OCI-LY3 (cell line): ENCODE results near the gene CCM2.

Experiments used
- H2AFZ ChIP-seq: fragments of 200-600, 300-600 bp; shearing (Covaris generic); 2 replicates; pipeline ENCODE4 v1.6.0; 2014; ENCODE audit warnings: antibody characterized with exemption, low read depth, low read length
- H3K27ac ChIP-seq: fragments of 200-600, 300-600 bp; sonication (generic); 2 replicates; pipeline ENCODE4 v1.5.1; 2014; ENCODE audit warnings: mild to moderate bottlenecking, low read length, moderate library complexity, mixed read lengths
- H3K27me3 ChIP-seq: fragments of 200-600, 300-600 bp; sonication (generic); 2 replicates; pipeline ENCODE4 v1.6.1; 2014; ENCODE audit warnings: low read depth, low read length, mixed read lengths
- H3K36me3 ChIP-seq: fragments of 200-600, 300-600 bp; sonication (generic); replicated peaks from 2 replicates; pipeline ENCODE3; 2014; ENCODE audit warnings: low read depth, low read length, mixed read lengths
- H3K4me1 ChIP-seq: fragments of 300-600, 200-600 bp; sonication (generic); 2 replicates; pipeline ENCODE4 v1.6.1; 2014; ENCODE audit warnings: low read length, mixed read lengths
- H3K4me2 ChIP-seq: fragments of 200-600, 300-600 bp; sonication (generic); 2 replicates; pipeline ENCODE4 v1.6.1; 2014; ENCODE audit warnings: low read length, mixed read lengths
- H3K4me3 ChIP-seq: fragments of 300-600, 200-600 bp; sonication (generic); 2 replicates; pipeline ENCODE4 v1.5.1; 2014; ENCODE audit warnings: antibody characterized with exemption, mild to moderate bottlenecking, low read length, moderate library complexity
- H3K79me2 ChIP-seq: fragments of 300-600, 200-600 bp; shearing (Covaris generic); 2 replicates; pipeline ENCODE4 v1.6.1; 2014; ENCODE audit warnings: mild to moderate bottlenecking, low read length, mixed read lengths
- H3K9ac ChIP-seq: fragments of 300-600, 200-600 bp; shearing (Covaris generic); 2 replicates; pipeline ENCODE4 v1.6.0; 2014; ENCODE audit warnings: mild to moderate bottlenecking, low read length, moderate library complexity
- H3K9me3 ChIP-seq: fragments of 200-600, 300-600 bp; shearing (Covaris generic); 2 replicates; pipeline ENCODE4 v1.6.1; 2014; ENCODE audit warnings: low read length, mixed read lengths; ENCODE audit not compliant: insufficient read depth
- H4K20me1 ChIP-seq: fragments of 200-600, 300-600 bp; sonication (generic); 2 replicates; pipeline ENCODE4 v1.6.1; 2016; ENCODE audit warnings: low read length, mixed read lengths; ENCODE audit not compliant: insufficient read depth
- EZH2phosphoT487 ChIP-seq: fragments of 200-600 bp; shearing (Covaris generic); IDR thresholded peaks from 2 replicates; pipeline ENCODE4 v1.6.1; 2018; ENCODE audit warnings: antibody characterized with exemption, mixed run types, low read depth
- TF ChIP-seq, protein P1 (sequence below): fragments of 200-600, 300-600 bp; sonication (generic); IDR thresholded peaks from 2 replicates; pipeline ENCODE4 v1.5.1; 2014; ENCODE audit warnings: antibody characterized with exemption, low read length, low read depth

CCM2 gene

DNA sequence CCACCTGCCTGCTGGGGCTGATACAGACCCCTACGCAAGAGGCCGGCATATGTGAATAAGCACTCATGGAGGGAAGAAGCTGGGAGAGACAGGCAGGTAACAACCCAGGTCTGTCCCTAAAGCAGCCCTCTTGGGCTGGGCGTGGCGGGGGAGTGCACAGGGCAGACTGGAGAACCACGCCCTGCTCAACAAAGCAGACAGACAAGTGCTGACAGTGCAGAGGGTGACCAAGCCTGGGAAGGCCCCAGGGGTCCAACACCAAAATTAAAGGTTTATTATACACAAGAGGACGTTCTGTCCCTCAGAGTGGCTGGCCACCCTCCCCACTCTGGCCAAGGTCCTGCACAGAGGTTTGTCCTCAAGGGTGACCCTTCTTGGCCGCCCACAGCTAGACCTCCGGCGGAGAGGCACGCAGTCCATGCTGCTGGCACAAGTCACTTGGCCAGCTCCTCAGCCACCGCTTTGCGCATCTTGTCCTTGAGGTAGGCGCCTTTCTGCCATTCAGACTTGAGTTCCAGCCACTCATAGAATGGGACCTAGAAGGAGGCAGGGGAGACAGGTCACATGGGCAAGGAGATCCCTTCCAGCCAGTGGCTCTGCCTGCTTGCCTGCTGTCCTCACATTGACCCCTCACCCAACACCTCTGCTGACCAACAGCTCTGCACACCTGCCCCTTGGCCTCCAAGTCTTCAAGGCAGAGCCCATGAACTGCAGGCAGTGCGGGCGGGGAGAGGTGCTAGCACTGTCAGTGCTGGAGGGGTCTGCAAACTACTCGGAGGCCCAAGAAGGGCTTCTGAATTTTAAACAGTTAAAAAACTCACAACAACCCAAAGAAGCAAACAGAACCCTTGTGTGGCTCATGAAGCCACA, 100.1 kb downstream of the CCM2 start:
- H3K36me3 ChIP-seq: peaks cover 67% of the 10 kb centered on the region
- no peak overlapping the region for H3K4me3 ChIP-seq
- H3K4me2 ChIP-seq: no peak overlapping the region
- H3K4me1 ChIP-seq: no peaks in the 10 kb centered on the region
- no peaks in the 10 kb centered on the region; the same call in 1 of the 2 replicates for H3K79me2 ChIP-seq
- TF ChIP-seq, protein P1, sequence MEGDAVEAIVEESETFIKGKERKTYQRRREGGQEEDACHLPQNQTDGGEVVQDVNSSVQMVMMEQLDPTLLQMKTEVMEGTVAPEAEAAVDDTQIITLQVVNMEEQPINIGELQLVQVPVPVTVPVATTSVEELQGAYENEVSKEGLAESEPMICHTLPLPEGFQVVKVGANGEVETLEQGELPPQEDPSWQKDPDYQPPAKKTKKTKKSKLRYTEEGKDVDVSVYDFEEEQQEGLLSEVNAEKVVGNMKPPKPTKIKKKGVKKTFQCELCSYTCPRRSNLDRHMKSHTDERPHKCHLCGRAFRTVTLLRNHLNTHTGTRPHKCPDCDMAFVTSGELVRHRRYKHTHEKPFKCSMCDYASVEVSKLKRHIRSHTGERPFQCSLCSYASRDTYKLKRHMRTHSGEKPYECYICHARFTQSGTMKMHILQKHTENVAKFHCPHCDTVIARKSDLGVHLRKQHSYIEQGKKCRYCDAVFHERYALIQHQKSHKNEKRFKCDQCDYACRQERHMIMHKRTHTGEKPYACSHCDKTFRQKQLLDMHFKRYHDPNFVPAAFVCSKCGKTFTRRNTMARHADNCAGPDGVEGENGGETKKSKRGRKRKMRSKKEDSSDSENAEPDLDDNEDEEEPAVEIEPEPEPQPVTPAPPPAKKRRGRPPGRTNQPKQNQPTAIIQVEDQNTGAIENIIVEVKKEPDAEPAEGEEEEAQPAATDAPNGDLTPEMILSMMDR: no peak
- TF ChIP-seq EZH2phosphoT487: no peak
- no peak overlapping the region for H3K9ac ChIP-seq
- no peak overlapping the region for H2AFZ ChIP-seq
- H3K27ac ChIP-seq: no peak overlapping the region
- H3K9me3 ChIP-seq: no peaks in the 10 kb centered on the region
- H3K27me3 ChIP-seq: no peaks in the 10 kb centered on the region
- peaks cover 5% of the 10 kb centered on the region for H4K20me1 ChIP-seq

GRCh38 chr7:45100761-45101480, 100.9 kb downstream of the CCM2 start:
- peaks cover 75% of the 10 kb centered on the region for H3K36me3 ChIP-seq
- no peaks in the 10 kb centered on the region for H3K4me1 ChIP-seq
- no peak overlapping the region for H3K4me3 ChIP-seq
- peaks cover 7% of the 10 kb centered on the region for H3K79me2 ChIP-seq
- H3K4me2 ChIP-seq: no peak overlapping the region
- no peaks in the 10 kb centered on the region for H3K9me3 ChIP-seq
- no peak overlapping the region for H3K9ac ChIP-seq
- TF ChIP-seq, protein P1: no peak
- no peaks in the 10 kb centered on the region for H3K27me3 ChIP-seq
- peaks cover 13% of the 10 kb centered on the region for H4K20me1 ChIP-seq
- no peak overlapping the region for H3K27ac ChIP-seq
- no peak overlapping the region for H2AFZ ChIP-seq

- no peaks in the 10 kb centered on the region for H3K27me3 ChIP-seq
Measured at GRCh38 chr7:45101748-45102147, 101.7 kb downstream of the CCM2 start.

More at GRCh38 chr7:45101748-45102147, 101.7 kb downstream of the CCM2 start:
- Histone ChIP-seq H2AFZ (no peak overlapping the region), H3K4me3 (no peak overlapping the region), H3K4me2 (no peak overlapping the region), H3K9ac (no peak overlapping the region), H3K36me3 (peaks cover 80% of the 10 kb centered on the region), H3K27ac (no peak overlapping the region), H3K79me2 (peaks cover 16% of the 10 kb centered on the region), H3K9me3 (no peaks in the 10 kb centered on the region), H4K20me1 (peaks cover 19% of the 10 kb centered on the region), H3K4me1 (no peaks in the 10 kb centered on the region)
- TF ChIP-seq, protein P1: no peak
- TF ChIP-seq EZH2phosphoT487: no peak
